NCI-H446 treated with DMSO at 0.1 percent for 48 hours (cell line): ENCODE data around the gene RSPH10B2.
A peak's percentile ranks its signal among the peaks of the same experiment; 100 is the strongest.
"Not testable (repeated sequence)": the region's sequence is repeated elsewhere in the genome, so short reads cannot be mapped to it uniquely, and the experiment has no call there.

Source experiments
- DNase-seq: peaks from one replicate; lab custom pipeline; 2025; lab: John Stamatoyannopoulos, UW

Gene RSPH10B2

DNA sequence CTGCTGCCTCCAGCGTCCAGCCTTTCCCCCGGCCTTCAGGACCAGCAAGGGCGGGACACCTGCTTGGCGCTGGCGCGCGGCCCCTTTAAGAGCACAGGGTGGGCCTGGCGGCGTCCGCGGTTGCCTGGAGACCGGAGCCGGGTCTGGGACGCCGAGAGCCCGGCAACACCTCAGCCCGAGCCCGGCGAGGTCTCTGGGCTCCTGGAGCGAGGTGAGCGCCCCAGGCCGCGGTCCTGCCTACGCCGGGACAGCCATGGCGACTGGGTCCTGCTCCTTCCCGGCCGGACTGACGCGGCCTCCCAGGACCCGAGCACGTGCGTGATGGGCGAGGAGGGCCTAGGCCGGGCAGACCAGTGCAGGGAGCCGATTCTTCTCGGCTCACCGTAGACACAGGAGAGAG is at the start of gene RSPH10B2:
RSPH10B2 (plus strand) TSS at position 140 of the 400 bp plus-strand sequence. CDS start 3,575 bp downstream, outside the sequence.
- DNase-seq, result not testable (repeated sequence)

DNA sequence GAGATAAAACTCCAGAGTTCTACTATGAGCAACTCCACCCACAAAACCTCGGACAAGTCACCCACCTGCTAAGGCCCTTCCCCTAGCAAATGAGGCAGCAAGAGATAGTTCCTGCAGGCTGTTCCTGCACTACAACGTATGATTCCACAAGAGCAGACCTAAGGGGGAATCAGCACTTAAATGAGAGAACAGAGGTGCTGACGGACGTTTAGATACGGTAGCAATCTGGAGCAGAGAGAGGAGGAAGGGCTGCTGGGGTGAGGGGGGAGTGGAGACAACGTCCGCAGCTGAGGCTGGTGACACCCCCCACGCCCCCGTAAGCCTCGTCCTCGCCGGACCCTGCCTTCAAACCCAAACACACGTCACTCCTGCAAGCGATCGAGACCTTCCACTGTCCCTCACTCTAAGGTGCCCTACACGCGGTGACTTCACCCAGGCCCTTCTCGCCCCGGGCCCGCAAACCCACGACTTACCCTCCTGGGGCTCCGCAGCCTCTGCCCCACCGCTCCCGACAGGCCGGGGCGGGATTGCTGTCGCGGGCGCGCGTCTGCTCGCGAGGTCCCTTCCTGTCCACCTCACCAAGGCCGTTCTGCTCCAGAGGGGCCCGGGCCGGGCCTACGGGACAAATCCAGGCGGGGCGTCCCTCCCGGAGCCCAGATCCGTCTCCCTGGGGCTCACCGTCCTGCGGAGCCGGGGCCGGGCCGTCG is 47.8 kb upstream of the RSPH10B2 start:
- no peak for DNase-seq

DNA sequence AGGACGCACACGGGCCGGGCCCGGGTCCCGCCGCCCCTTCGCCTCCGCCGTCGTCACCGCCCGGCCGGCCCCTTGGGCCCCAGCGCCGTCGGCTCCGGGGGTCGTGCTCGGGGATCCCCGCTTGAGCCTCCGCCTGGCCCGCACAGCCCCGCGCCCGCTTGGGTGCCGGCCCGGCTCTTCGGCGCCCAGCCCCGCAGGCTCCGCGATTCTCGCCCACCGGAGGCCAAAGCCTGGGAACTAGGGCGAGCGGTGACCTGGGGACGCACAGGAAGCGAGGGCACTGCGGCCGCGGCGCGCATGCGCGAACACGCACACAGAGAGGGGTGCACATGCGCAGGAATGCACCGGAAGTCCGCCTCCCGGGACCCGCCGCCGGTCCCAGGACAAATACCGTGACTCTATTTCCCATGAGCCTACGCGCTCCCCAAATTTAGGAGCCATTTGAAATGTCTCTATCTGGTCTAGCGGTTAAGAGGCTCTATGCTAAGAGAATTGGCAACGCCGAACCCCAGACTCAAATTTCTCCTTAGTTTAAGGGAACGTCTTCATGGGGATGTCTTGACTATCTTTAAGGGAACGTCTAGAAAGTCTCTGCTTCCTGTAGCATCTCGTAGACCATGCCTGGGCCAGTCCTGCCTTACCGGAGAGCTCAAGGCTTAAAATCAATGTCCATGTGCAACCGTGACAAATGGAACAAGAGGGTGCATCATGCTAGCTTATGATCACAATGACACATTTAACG is 47.1 kb upstream of the RSPH10B2 start, which contains the start of gene ZNF12:
ZNF12 (minus strand) TSS at position 282 of the 742 bp plus-strand sequence. CDS start 1,774 bp downstream, outside the sequence.
- DNase-seq, result peak; percentile 91

DNA sequence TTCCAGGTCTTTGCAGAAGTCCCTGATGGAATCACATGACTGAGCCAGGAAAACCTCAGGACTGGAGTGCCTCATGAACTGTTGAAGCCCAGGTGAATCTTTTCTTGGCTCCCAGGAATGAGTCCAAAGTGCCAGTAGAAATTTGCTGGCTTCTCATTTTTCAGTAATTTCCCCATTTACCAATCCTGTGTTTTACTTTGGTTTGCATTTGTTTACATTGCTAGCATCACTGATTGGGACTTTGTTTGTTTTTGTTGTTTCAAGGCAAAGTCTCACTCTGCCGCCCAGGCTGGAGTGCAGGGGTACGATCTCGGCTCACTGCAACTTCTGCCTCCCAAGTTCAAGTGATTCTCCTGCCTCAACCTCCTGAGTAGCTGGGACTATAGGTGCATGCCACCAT is 45.6 kb upstream of the RSPH10B2 start:
- DNase-seq, result no peak

DNA sequence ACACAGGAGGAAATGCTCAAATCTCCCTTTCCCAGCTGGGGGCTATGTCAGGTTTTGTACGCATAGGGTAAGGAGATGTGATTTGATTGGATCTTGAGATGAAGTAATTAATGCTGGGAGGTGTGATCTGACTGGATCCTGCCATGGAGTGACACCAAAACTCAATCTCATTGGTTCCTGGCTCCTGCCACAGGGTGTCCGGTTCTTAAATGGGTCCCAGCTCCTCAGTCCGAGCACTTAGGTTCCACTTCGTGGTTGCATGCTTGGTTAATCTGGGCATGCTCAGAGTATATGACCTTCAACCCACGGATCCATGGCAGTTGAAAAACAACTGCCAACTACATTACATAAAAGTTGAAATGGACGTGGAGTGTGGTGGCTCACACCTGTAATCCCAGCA is 44.1 kb upstream of the RSPH10B2 start:
- DNase-seq, result no peak

DNA sequence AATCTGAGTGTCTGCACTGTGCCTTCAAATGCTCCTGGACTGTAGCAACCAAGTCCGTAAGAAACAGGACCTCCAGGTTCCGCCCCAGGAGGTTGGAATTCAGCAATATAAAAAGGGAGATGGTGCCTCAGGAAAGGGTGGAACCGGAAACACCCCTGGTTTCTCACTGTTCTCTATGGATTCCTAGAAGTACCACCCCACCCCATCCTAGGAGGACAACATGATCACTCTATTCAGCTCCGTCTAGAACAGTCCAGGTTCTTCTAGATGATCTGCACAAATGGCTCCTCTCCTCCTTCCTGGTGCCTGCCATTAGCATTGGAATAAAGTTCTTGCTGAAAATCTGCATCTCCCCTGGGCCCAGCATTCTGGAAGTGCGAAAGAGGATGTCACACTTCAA is 39.5 kb upstream of the RSPH10B2 start:
- no peak for DNase-seq

DNA sequence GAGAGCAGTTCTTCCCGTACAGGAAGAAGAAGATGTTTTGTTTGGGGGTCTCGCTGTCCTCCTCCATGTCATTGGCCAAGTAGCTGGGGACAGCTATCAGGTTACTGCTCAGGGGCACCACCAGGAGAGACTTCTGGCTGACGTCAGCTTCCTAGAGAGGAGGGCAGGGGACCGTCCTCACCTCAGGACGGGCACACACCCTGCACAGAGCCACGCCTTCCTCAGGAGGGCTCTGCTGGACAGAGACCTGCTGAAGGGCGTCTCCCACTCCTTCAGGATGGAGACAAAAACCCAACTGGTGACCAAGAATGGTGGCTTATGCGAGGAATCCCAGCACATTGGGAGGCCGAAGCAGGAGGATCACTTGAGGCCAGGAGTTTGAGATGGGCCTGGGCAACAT is 38.0 kb upstream of the RSPH10B2 start:
- not testable (repeated sequence) for DNase-seq

DNA sequence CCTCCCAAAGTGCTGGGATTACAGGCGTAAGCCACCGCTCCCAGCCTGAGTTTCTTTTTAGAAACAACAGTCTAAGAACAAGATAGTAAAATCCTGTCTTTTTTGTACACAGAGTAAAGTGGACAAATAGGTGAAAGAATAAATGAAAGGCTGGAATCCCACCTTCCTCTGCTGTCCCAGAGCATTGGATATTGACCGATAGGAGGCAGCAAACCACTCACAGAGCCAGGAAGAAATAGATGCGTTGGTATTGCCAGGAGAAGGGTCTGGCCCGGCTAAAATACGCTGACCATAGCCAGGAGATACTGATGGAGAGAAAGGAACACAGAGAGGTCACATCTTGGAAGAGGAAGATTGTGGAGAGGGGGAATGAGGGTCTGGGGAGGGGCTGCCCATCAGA is 35.8 kb upstream of the RSPH10B2 start:
- no peak for DNase-seq

DNA sequence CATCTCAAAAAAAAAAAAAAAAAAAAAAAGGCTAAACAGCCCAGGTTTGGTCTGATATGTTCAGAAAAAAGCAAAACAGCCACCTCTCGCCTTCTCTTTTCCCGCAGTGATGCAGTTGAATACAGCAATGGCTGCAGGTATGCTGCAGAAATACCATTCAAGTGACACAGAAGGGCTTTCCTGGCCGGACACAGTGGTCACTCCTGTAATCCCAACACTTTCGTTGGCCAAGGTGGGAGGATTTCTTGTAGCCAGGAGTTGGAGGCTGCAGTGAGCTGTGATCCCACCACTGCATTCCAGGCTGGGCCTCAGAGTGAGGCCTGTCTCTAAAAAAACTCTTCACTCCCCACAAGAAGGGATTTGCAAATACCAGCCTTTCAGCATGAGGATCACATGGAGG is 29.6 kb upstream of the RSPH10B2 start:
- not testable (repeated sequence) for DNase-seq

DNA sequence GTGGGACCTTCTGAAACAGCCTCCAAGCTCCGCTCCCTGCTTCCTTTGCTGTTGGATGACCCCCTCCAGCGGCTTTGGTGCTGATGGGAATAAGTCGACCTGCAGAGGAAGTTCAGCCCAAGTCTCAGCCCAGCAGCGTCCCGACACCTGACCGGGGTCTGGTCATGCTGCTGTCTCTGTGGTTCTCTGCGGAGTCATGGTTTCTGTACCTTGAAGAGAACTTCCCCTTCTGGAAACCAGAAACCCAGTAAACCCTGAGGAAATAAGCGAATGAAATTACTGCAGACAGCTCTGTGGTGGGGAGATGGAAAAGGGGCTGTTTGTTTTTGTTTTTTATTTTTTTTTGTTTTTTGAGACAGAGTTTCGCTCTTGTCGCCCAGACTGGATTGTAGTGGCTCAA is 28.9 kb upstream of the RSPH10B2 start:
- no peak for DNase-seq

DNA sequence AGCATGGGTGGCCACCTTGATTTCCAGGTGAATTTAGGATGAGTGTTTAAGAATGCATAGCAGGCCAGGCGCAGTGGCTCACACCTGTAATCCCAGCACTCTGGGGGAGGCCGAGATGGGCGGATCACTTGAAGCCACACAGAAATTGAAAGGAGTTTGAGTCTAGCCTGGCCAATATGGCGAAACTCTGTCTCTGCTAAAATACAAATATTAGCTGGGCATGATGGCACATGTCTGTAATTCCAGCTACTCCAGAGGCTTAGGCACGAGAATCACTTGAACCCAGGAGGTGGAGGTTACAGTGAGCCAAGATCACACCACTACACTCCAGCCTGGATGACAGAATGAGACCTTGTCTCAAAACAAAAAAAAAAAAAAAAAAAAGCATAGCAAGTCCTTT is 27.6 kb upstream of the RSPH10B2 start:
- DNase-seq, result not testable (repeated sequence)

DNA sequence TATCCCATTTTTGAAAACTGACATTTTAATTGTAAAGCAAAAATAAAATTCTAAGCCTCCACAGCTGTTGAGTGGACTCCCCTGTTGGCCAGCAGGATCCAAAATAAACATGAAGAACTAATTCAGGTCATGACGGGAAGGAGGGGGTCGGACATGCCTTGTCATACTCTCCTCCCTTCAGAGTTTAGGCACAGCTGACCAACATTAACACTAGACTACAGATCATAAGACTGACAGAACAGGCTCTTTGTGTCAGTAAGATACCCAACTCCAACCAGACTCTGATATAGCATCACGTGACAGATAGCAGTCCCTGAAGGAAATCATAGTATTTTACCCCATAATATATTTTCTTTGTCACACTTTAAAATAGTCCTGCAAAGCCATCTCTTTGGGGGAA is 26.2 kb upstream of the RSPH10B2 start:
- DNase-seq, result no peak

DNA sequence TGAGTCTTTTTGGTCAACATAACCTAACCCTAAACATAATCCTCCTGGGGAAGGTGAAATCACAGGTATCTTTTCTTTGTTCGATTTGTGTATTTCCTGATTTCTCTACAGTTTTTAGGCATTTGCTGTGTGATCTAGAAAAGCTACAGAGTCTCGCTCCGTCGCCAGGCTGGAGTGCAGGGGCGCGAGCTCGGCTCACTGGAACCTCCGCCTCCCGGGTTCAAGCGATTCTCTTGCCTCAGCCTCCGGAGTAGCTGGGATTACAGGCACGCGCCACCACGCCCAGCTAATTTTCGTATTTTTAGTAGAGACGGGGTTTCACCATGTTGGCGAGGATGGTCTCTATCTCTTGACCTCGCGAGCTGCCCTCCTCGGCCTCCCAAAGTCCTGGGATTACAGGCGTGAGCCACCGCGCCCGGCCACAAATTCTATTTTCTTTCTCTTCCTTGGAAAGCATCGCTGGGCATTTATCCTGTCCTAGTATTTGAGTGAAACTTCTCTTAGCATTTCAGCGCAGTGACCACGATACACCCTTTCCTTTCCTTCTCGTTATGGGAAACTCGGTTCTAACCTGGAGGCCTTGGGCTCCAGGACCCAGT is 24.9 kb upstream of the RSPH10B2 start:
- not testable (repeated sequence) for DNase-seq

DNA sequence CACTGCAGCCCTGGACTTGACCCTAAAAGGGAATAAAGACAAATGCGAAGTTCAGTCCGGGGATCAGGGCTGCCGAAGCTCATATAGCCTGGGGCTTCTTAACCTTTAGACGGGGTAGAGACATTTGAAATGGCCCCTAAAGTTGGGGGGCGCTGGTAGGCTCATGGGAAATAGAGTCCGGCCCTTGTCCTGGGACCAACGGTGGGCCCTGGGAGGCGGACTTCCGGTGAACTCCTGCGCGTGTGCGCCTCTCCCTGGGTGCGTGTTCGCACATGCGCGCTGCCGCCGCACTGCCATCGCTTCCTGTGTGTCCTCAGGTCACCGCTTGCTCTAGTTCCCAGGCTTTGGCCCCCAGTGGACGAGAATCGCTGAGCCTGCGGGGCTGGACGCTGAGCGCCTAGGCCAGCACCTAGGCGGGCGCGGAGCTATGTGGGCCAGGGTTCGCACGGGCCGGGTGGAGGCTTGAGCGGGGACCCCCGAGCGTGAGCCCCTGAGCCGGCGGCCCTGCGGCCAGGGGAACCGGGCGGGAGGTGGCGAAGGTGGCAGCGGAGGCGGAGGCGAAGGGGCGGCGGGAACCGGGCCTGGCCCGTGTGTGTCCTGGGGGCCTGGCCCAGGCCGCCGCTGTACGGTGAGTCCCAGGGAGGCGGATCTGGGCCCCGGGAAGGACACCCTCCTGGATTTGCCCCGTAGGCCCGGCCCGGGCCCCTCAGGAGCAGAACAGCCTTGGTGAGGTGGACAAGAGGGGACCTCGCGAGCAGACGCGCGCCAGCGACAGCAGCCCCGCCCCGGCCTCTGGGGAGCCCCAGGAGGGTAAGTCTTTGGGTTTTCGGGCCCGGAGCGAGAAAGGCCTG is 24.2 kb upstream of the RSPH10B2 start:
- DNase-seq, result peak; percentile 73

DNA sequence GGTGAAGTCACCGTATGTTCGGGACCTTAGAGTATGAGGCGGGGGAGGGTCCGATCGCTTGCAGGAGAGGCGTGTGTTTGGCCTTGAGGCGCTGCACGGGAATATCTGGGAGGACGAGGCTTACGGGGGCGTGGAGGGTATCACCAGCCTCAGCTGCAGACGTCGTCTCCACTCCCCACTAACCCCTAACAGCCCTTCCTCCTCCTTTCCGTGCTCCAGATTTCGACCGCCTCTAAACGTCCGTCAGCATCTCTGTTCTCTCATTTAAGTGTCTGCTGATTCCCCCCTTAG is 23.6 kb upstream of the RSPH10B2 start:
- no peak for DNase-seq

DNA sequence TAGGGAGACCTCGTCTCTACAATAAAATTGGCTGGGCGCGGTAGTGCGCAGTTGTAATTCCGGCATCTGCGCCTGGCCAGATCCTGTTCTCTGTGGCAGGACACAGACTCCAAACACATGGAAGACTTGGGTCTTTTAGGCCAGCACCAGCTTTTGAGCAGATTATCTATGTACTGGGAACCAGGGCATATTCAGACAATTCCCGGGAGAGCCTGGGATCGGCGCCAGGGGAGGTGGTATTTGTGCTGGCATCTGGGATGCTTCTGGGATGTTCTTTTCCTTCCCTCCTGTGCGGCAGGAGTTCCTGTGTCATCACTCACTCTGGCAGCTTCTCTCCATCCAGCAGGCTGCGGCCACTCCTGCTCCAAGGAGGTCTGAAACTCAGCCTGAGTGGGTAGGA is 15.5 kb upstream of the RSPH10B2 start:
- not testable (repeated sequence) for DNase-seq

DNA sequence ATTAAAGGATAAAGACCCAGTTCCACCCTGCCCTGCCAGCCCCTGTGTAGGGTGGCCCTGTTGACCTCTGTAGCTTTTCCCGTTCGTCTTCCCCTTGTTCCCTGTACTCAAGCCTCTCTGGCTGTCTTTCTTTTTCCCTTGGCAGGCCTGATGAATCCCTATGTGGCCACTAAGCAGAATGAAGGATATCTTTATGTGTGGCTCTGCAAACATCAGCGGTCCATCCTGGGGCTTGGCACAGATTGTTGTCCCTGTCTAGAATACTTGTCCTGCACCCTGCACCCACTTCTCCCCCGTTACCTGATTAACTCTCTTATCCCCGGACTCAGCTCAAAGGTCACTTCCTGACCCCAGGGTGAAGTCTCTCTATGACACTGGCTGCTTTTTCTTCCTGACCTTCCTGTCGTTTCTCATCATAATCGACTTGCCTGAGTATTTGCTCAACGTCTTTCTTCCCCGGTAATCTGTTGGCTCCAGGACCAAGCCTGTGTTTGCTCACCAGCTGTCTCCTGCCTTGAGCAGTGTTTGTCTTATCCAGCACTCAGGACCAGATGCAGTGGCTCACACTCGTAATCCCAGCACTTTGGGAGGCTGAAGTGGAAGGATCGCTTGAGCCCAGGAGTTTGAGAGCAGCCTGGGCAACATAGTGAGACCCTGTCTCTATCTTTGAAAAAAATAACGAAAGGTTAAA is 9.3 kb upstream of the RSPH10B2 start:
- DNase-seq, result not testable (repeated sequence)

DNA sequence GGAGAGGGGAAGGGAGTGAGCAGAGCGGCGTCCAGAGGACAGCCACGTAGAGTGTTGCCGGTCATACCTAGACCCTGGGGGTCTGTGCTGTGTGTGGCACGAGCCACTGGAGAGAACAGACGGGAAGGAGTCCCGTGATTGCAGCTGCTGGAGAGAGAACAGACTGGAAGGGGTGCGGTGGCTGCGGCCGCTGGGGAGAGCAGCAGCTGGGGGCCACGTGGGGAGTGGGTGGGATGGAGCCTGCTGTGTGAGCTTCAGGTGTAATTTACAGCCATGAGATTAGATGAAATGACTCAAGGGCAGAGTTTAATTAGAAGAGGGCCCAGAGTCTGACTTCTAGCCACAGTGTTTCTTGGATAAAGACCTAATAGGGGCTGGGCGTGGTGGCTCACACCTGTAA is 4.6 kb upstream of the RSPH10B2 start:
- not testable (repeated sequence) for DNase-seq

DNA sequence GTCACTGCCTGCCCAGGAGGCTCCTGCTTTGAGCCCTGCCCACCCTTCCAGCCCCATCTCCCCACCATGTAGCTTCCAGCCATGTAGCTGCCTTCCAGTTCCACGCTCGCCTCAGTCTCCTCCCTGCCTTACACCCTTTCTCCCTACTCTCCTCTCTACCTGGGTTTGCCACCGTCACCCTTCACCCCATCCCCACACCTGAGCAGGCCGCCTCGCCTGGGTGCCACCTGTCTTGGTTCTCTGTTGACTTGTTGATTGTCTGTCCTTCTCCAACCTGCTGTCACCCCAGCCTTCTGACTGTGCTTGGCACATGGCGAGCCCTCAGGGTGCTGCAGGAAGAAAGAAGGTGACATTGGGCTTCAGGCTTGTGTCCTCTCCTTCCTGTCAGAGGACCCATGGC is 3.7 kb upstream of the RSPH10B2 start:
- not testable (repeated sequence) for DNase-seq

DNA sequence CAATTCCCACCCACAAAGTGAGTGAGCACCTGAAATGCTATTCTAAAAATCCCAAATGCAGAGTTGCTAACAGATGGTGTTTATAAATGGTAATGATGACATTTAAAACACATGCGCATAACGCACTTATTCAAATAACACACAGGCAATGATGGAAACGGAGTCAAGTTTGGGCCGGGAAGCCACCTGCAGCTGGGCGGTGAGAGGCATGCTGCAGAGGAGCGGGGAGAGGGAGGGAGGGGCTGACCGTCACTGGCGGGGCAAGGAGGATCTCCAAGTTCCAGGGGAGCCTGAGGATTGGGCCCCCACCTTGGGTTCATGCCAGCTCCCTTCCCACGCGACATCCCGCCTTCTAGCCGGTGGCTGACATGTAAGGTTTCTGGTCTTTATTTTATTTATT is 7.3 kb downstream of the RSPH10B2 start:
- not testable (repeated sequence) for DNase-seq

DNA sequence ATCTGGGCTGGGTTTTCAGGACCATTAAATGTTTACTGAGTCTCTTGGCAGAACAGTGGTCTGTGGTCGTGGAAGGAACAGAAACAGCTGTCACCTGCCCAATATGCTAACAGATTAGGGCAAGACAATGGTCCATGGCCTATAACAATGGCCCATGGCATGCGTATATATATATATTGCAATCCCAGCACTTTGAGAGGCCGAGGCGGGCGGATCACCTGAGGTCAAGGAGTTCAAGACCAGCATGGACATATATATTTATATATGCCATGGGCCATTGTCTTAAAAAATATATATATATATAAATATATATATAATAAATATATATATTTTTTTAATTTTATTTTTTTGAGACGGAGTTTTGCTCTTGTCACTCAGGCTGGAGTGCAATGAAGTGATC is 27.7 kb downstream of the RSPH10B2 start:
- DNase-seq, result not testable (repeated sequence)

DNA sequence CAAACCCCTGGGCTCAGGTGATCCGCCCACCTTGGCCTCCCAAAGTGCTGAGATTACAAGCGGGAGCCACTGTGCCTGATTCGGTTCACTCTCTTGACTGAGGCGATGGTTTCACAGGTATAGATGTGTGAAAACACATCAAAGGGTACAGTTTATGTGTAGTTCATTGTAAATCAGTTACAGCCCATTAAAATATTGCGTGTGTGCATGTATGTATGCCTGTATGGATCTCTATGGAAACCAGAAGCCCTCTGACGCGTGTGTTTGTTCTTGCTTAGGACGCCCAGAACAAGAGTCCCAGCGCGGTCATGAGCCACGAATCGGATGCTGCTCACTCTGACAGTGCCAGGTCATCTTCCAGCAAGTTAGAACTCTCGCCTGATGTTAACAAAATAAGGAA is 35.5 kb downstream of the RSPH10B2 start:
- not testable (repeated sequence) for DNase-seq
